SKM-1 (cell line): ENCODE measurements around the gene HOMER1.
"Not testable (repeated sequence)": the region's sequence is repeated elsewhere in the genome, so short reads cannot be mapped to it uniquely, and the experiment has no call there.

Experiments used
- DNase-seq: peaks from one replicate; lab custom pipeline; 2025; ENCODE audit not compliant: unreplicated experiment; lab: John Stamatoyannopoulos, UW

HOMER1 gene

GRCh38 chr5:79423296-79423695 lies 90.6 kb downstream of the HOMER1 start:
- no peak for DNase-seq

GRCh38 chr5:79420248-79420647 lies 93.7 kb downstream of the HOMER1 start:
- DNase-seq = no peak

- DNase-seq = no peak
Measured at GRCh38 chr5:79418276-79418675, 95.7 kb downstream of the HOMER1 start.

GRCh38 chr5:79417495-79417894 lies 96.4 kb downstream of the HOMER1 start:
- DNase-seq = no peak

- no peak for DNase-seq
Measured at GRCh38 chr5:79416499-79416898, 97.4 kb downstream of the HOMER1 start.

GRCh38 chr5:79413112-79413511 lies 100.8 kb downstream of the HOMER1 start:
- DNase-seq = no peak

- no peak for DNase-seq
Measured at GRCh38 chr5:79408028-79408427, 105.9 kb downstream of the HOMER1 start.

GRCh38 chr5:79407591-79407990 lies 106.3 kb downstream of the HOMER1 start:
- no peak for DNase-seq

GRCh38 chr5:79401216-79401615 lies 112.7 kb downstream of the HOMER1 start:
- DNase-seq = no peak

- DNase-seq = no peak
Measured at GRCh38 chr5:79399046-79399445, 114.9 kb downstream of the HOMER1 start.

GRCh38 chr5:79397080-79397479 lies 116.9 kb downstream of the HOMER1 start:
- no peak for DNase-seq

GRCh38 chr5:79396265-79396664 lies 117.7 kb downstream of the HOMER1 start:
- DNase-seq = no peak

- DNase-seq = no peak
Measured at GRCh38 chr5:79395296-79395695, 118.6 kb downstream of the HOMER1 start.

- no peak for DNase-seq
Measured at GRCh38 chr5:79392776-79393175, 121.2 kb downstream of the HOMER1 start.

GRCh38 chr5:79386679-79387078 lies 127.3 kb downstream of the HOMER1 start:
- no peak for DNase-seq

GRCh38 chr5:79385126-79385525 lies 128.8 kb downstream of the HOMER1 start:
- not testable (repeated sequence) for DNase-seq

GRCh38 chr5:79378510-79379186 lies 135.3 kb downstream of the HOMER1 start:
- no peak for DNase-seq

- no peak for DNase-seq
Measured at GRCh38 chr5:79357398-79357797, 156.5 kb downstream of the HOMER1 start.

- DNase-seq = no peak
Measured at GRCh38 chr5:79349881-79350280, 164.1 kb downstream of the HOMER1 start.

- no peak for DNase-seq
Measured at GRCh38 chr5:79349047-79349446, 164.9 kb downstream of the HOMER1 start.

GRCh38 chr5:79346420-79346824 lies 167.5 kb downstream of the HOMER1 start:
- DNase-seq = no peak

GRCh38 chr5:79333852-79334557 lies 179.9 kb downstream of the HOMER1 start:
- DNase-seq = no peak

GRCh38 chr5:79330071-79330470 lies 183.9 kb downstream of the HOMER1 start:
- no peak for DNase-seq
